Measurements from ENCODE around the gene JPH2. TPM values are rescaled to one million over a fixed set of nuclear protein-coding genes. Genes with fewer than 3 reads are reported as not detected.
"Not testable (repeated sequence)": the region's sequence is repeated elsewhere in the genome, so short reads cannot be mapped to it uniquely, and the experiment has no call there.

The JPH2 gene
- 3.1 and 4.8 TPM in 2 replicates for total RNA-seq (2014; rRNA removed; shearing (Covaris generic))

DNA sequence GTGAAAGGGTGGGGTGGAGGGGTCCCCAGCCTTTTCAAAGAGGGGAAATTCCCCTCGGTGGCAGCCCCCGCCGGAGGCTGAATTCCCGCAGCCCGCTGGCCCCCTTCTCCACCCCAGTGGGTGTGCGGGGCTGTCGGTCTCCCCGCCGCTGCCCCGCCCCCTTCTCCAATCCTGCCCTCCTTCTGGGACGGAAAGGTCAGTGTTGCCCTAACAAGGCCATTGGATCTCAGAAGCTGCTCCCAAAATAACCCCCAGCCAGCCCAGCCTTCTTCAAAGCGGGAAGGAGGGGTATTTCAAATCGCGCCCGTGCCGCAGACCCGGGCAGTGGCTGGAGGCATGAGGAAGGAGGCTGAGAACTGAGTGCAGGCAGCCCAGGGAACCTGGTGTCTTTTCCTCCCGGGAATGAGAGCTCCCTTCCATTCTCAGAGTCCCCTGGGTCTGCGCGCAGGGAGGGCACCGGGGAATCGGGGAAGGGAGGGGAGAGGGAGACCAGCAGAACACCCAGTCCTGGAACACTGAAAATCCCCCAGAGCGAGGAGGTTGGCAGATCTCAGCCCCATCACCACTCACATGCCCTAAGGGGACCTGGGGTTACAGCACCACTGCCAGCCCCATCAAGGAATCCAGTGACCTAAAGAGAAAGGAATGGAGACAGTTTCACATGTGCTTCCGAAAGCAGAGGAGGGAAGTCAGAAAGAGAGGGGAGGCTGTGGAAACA is at the start of gene JPH2:
Gene JPH2 (minus strand): TSS at position 135 of the 718 bp plus-strand sequence. CDS start 483 bp downstream, outside the sequence.
- peak; percentile 81 for DNase-seq (ENCODE audit: low spot score)

DNA sequence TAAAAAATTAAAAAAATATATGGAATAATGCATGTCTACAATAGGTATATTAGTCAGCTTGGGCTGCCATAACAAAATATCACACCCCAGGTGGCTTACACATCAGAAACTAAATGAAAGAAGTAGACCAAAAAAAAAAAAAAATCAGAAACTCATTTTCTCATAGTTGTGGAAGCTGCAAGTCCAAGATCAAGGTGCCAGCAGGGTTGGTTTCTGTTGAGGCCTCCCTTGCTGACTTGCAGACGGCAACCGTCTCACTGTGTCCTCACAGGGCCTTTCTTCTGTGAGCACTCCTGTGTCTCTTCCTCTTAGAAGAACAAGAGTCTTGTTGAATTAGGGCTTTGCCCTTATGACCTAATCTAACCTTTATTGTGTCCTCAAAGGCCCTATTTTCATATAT is 48.7 kb upstream of the JPH2 start:
- DNase-seq (ENCODE audit: low spot score): no peak

DNA sequence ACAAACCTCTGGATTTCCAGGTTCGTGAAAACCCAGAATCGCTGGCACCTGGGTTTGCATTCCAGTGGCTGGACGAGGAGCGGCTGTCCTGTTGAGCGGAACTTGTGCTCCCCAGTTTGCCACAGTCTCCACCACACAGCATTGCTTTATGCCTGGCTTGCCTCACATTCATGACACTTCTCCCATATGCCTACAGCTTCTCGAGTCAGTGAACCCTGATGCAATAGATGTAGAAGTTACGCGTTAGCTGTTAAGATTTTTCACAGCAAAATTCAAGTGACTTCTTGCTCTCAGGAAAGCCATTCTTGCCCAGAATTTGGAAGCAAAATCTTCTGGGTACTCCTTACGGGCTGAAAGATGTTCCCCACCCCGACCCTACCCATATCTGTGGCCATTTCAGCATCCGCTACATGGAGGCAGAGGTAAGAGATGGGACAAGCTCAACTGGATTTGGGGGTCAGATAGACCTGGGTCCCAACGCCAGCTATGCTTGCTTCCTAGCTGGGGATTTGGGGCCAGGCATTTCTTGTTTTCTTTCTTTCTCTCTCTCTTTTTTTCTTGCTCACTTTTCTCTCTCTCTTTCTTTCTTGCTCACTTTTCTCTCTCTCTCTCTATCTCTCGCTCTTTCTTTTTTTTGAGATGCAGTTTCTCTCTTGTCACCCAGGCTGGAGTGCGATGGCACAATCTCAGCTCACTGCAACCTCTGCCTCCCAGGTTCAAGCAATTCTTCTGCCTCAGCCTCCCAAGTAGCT is 47.8 kb upstream of the JPH2 start:
- no peak for DNase-seq (ENCODE audit: low spot score)

DNA sequence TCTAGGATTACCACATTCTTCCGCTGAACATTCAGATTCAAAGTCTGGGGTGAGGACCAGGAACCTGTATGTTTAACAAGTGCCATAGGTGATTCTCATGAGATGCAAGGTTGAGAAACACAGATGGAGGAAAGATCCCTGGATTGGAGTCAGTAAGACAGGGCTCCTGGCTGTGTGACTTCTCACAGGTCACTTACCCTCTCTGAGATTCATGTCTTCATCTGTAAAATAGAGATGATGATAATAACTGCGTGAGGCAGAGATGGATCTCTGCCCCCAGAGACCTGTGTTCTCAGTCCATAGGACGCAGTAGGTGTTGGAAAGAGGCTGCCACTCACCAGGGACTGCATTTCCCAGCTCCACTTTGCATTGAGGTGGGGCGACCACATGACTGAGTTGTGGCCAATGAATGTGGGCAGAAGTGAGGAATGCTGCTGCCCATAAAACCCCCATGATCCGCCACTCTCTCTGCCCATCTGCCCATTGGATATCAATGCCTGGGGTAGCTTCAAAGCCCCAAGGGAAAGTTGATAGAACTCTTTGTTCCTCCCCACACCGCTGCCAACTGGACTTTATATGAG is 46.5 kb upstream of the JPH2 start:
- no peak for DNase-seq (ENCODE audit: low spot score)

DNA sequence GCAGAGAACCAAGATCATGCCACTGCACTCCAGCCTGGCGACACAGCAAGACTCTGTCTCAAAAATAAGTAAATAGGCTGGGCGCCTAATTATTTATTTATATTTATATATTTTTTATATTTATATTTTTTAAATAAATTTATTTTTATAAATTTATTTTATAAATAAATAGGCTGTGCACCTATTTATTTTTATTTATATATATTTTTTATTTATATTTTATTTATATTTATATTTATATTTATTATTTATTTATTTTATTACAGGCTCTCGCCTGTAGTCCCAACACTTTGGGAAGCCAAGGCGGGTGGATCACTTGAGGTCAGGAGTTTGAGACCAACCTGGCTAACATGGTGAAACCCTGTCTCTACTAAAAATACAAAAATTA is 45.5 kb upstream of the JPH2 start:
- DNase-seq (ENCODE audit: low spot score): not testable (repeated sequence)

DNA sequence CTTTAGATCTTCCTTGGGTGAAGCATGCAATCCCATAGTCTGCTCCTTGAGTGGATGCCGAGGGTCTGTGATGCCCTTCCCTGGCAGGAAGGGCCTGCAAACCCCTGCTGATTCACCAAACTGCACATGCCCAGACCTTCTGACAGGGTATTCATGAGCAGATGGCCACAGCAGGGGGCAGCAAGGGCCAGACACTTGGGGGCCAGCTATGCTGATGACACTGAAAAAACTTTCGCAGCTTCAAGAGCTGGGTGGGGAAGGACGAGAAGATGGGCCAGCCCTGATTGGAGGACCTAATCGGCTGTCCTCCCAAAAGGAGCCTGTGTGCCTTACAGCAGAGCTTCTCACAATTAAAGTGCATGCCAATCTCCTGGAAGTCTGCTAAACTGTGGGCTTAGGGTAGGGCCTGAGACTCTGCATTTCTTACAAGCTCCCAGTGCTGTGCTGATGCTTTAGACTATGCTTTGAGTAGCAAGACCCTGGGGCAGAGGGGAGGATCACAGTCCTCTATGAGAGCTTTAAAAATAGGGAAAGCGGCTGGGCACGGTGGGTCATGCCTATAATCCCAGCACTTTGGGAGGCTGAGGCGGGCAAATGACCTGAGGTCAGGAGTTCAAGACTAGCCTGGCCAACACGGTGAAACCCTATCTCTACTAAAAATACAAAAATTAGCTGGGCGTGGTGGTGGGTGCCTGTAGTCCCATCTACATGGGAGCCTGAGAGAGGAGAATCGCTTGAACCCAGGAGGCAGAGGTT is 44.9 kb upstream of the JPH2 start:
- peak; percentile 15 for DNase-seq (ENCODE audit: low spot score)

DNA sequence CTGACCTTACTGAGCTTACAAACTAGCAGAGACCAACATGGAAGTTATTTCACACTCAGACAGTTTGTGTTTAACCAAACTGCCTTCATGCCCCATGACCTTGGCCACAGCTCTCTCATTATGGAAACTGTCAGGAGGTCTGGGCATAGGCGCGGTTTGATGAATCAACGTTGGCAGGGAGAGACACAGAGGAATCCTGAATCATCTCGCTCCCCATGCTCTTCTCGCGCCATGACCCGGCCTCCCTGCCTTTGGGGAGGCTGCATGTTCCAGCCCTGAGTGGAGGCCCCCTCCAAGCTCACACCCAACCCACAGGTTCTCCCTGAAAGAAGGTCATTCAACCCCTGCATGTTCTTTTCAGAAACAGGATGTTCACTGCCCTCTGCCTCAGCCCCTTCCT is 44.2 kb upstream of the JPH2 start:
- DNase-seq (ENCODE audit: low spot score): peak; percentile 55

DNA sequence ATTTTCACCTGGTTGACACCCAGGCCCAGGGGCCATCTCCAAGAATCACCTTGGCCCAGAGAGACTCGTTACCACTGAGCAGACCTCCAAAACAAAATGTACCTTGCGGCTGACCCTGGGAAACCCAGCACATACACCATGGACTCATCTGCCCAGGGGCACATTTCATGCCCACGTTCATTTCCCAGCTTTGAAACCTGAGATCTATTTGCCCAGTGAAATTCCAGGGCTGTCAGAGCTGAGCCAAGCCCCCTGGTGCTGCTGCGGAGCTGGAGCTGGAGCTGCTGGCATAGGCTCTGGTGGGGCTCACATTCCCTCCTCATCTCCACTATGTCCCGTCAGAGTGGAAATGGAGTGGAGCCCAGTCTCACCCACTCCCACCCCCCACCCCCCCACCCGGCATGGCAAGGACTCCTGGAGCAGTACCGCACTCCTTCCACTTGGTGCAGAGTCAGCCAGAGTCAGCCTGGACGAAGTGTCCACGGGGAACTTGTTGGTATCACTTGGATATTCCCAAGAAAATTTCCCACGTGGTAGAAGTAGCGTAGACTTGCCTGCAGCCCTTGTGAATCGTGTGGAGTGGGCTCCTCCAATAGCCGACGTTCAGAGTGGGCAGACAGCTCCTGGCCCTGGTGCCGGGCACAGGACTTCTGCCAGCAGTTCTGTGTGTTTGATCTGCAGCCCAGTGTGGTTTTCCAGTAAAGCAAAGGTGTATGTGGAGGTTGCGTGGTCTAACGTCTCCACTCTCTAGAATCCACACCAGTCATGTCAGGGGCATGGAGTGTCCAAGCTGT is 41.7 kb upstream of the JPH2 start:
- no peak for DNase-seq (ENCODE audit: low spot score)

DNA sequence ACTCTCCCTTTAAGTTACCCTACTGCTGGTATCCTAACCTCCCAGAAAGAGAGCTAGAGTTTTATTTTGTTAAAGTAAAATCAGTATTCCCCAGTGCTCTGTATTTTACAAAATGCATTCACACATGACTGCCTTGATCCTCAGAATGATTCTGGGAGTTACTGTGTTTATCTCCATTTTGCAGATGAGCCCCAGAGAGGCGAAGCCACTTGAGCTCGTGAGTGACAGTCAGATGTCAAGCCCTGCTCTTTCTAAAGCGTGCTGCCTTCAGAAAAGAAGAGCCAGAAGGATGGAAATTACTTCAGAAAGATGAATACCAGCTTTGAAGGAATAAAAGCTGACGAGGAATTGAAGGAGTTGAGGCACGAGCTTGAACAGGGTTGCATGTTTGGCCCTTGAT is 37.6 kb upstream of the JPH2 start:
- DNase-seq (ENCODE audit: low spot score): no peak

DNA sequence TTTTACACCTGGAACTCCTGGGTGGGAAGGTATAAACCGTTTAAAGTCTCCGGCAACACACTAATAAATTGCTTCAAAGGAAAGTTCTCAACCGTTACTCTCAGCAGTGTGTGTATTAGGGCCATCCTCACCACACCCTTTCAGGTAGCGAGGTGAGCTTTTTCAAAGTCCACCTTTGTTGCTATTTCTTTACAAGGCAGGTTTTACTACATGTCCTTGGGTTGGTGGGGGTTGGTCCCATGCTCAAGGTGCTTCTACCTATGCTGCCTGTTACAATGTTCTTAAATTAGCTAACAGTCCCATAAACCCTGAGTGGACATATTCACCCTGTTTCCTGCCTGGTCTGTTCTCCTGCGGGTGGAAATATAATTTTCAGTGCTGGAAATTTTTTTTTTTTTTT is 36.7 kb upstream of the JPH2 start:
- no peak for DNase-seq (ENCODE audit: low spot score)

DNA sequence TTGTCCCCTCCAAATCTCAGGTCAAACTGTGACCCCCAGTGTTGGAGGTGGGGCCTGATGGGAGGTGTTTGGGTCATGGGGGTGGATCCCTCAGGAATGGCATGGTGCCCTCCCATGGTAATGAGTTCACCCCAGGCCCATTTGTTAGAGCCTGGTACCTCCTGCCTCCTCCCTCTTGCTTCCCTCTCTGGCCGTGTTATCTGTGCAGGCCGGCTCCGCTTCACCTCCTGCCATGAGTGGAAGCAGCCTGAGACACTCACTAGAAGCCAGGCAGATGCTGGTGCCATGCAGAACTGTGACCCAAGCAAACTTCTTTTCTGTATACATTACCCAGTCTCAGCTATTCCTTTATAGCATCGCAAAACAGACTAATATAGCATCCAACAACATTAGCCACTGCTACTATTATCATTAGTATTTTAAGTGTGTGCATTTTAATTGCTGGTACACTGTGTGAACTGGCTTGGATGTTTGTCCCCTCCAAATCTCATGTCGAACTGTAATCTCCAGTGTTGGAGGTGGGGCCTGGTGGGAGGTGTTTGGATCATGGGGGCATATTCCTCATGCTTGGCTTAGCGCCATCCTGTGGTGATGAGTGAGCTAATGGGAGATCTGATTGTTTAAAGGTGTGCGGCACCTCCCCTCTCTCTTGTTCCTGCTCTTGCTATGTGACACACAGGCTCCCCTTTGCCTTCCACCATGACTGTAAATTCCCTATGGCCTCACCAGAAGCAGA is 35.8 kb upstream of the JPH2 start:
- DNase-seq (ENCODE audit: low spot score): no peak

DNA sequence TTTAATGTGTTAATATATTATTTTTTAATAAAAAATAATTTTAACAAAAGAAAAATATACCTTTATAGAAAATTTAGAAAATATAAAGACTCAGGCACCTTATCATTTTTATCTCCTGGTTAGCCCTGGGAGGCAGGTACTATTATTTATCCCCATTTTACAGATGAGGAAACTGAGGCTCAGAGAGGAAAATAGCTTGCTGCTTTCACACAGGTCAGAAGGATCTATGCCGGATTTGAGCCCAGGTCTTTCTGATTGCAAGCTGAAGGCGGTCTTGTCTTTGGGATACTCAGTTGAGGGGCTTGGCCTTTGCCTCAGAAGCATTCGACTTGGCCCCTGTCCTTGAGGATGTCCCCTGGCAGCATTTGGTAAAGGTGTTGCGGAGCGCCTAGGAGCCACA is 35.0 kb upstream of the JPH2 start:
- DNase-seq (ENCODE audit: low spot score): no peak

DNA sequence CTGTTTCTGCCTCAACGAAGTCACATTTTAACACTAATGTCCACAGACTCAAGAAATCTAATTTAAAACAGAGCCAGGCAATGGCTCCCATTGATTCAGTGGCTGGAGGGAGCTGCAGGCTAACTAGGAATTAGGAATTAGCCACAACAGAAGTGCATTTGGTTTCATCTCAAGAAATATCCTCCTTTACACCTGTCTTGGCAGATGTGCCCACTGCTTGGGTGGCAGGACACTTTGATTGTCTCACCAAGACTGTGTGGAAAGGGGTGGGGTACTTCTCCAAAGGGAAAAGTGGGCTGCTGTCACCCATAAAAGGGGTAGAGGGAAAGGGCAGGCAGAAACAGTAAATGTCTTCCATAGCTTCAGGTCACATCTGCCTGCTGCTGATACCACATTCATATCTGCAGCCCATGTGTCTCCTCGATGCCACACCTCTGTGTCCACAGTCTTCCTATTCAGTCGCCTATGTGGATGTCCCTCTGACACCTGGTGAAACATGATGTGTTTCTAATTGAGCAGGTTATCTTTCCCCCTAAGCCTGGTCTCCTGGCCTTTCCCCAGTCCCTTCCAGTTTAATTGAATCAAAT is 34.5 kb upstream of the JPH2 start:
- DNase-seq (ENCODE audit: low spot score): no peak

DNA sequence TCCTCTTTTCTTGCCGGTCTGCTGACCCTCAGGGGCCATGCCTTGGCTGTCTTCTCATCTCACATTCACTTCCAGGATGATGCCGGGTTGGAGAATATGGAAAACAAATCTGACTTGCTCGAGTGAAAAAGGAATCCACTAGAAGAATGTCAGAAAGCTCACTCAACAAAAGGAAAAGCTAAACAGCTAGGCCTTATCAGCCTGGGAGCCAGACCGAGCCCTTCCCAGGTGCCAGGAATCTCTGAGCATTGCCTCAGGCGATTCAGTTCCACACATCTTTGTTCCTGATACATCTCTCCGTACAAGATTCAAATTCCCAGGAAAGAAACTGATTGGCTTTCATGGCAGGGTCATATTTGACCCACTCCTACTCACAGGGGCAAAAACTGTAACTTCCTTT is 32.8 kb upstream of the JPH2 start:
- no peak for DNase-seq (ENCODE audit: low spot score)

DNA sequence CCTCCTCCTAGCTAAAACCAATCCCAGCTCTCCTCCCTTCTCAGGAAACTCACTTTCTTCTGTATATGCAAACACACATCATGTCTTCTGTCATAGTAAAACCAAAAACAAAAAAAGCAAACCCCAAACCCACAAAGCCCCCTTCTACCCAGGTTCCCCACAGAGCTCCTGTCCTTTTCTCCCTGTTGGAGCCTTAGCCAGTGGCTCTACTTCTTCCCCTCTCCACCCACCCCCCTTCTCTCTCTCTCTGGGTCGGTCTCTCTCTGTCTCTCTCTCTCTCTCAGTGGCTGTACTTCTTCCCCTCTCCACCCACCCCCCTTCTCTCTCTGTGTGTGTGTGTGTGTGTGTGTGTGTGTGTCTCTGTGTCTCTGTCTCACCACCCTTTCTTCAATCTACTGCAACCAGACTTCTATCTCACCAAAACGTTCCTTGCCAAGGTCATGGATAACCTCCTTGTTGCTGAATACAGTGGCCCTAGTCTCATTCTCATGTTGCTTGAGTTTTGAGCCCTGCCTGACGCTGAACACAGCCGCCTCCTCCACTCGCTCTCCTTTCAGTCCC is 32.3 kb upstream of the JPH2 start:
- no peak for DNase-seq (ENCODE audit: low spot score)

DNA sequence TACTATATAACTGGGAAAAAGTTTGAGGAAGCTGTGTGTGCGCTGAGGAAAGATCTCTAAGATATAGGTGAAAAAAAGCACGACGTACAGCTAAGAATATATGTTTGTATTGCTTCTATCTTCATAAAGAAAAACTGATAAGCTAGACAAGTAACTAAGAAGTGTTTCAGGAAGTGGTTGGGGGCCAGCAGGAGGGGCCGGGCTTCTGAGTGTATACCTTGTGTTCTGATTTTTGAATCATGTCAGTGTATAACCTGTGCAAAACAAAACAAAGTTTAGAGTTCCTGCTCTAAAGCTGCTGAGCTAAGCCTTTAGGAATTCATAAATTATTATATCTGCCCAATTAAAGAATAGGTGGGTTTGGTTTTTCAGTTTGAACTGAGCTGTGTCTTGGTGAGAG is 31.5 kb upstream of the JPH2 start:
- no peak for DNase-seq (ENCODE audit: low spot score)

DNA sequence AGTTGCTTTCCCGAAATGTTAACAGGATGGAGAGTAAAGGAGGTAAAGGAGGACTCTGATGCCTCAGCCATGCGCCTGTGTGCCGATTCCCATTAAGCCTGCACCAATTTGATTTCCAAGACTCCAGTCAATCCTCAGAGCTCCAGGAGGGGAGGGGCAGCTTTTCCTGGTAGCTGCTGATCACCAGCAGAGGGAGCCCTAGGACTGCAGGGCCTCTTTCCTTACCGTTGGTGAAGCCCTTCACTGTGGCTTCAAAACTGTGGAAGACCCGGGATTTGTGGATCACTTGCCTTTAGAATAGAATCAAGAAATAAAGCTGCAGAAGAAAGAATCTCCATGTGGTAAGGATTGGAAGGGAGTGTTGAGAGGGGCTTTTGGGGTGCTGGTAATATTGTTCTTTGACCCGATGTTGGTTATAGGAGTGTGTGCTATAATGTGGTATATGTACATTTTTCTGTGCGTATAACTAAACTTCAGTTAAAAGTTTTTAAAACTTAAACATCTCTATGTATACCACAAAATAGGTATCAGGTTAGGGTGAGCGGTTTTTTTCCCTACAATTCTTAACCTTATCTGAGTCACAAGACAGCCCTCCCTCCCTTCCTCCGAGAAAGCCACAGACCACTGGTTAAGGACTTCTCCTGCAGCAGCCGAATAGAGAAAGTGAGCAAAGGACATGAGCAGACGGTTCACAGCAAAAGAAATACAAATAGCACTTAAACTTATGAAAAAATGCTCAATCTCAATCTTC is 30.5 kb upstream of the JPH2 start:
- peak; percentile 74 for DNase-seq (ENCODE audit: low spot score)

DNA sequence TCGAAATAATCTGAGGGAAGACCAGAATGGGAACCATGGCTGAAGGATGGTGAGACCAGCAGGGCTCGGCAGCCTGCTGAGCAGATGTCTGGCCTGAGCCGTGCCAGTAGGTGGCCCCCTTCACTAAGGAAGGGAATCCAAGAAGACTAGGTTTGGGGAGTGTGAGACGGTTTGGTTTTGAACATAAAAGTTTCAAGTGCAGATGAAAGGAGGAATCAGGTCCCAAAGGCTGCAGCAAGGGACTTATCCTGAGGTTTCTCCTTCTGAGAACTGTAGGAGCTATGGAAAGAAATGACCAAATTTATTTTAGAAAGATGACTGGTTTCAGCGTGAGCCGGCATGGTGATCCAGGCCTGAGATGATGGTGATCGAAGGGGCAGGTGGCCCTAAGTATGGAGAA is 28.1 kb upstream of the JPH2 start:
- peak; percentile 54 for DNase-seq (ENCODE audit: low spot score)

DNA sequence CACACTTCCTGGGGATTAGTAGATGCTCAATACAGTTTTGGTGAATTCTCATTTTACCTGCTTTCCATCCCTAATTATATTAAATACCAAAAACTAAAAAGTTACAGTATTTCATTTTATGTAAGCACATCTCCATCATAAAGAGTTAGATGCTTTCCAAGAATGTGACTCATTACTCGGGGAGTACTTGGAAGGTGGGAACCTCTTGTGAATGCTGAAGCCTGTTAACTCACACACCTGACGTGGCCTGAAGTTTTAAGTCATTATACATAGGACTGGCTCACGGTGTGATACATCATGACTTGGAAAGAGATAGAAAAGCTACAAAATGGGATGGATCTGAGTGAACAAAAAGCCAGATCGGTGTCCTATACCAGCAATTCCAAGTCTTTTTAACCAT is 25.8 kb upstream of the JPH2 start:
- DNase-seq (ENCODE audit: low spot score): peak; percentile 37
